ENCODE results near the gene KIF3C.

DNA sequence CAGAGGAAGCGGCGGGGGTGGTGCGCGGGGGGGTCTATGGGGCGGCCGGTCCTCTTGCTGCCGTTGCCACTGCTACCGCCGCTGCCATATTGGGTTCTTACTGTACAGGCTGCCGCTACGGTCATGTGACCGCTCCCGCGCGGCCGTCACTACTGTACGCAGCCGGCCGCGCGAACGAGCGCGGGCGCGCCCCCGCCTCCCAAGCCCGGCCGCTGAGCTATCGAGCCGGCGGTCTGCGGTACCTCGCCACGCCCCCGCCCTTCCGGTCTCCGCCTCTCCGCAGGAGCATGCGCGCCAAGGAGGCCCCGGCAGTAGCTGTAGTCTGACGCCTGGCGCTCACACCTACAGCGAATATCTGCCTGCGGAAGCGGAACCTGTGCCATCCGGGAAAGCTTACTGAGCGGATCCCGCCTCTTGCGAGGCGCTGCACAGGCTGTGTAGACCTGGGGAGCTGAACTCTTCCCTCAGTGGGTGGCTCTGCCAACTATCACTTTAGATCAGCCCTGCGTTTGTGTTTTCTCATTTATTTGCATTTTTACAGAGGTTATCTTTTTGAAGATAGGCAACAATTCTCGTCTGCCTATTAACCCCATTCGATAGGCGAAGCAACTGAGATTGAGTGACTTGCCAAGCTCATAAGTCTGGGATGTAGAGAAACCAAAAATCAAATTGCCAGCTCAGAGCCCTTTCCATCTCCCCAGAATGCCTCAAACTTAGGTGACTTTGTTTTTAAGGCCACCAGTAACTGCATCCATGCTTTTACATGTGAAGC, 103.8 kb downstream of the KIF3C start, which contains the start of gene ASXL2:
- no peak for TF ChIP-seq GATA3 (IDR thresholded peaks at IDR 0.05; ENCODE audit: low read depth, low read length)
- TF ChIP-seq GATA2 (IDR thresholded peaks at IDR 0.05; ENCODE audit: low read depth, low read length), result no peak

Data from SH-SY5Y (cell line).